Mesendoderm (in vitro differentiated cells): Measurements from ENCODE around the gene LRBA.
"Not testable (repeated sequence)": the region's sequence is repeated elsewhere in the genome, so short reads cannot be mapped to it uniquely, and the experiment has no call there.

Experiments used
- DNase-seq: peaks from one replicate; pipeline ENCODE4 v3.0.0; 2013
- H2AK5ac ChIP-seq: 2 replicates; pipeline ENCODE4 v1.6.1; 2013; ENCODE audit warnings: low read length, inconsistent platforms
- H2BK120ac ChIP-seq: 2 replicates; pipeline ENCODE4 v1.6.1; 2013; ENCODE audit warnings: low read depth, mild to moderate bottlenecking, low read length, moderate library complexity, mixed read lengths
- H2BK15ac ChIP-seq: replicated peaks from 2 replicates; pipeline ENCODE4 v1.6.1; 2013; ENCODE audit warnings: low read depth, mild to moderate bottlenecking, moderate library complexity
- H2BK5ac ChIP-seq: 2 replicates; pipeline ENCODE4 v1.6.1; 2013; ENCODE audit warnings: low read length, inconsistent platforms
- H3K18ac ChIP-seq: 2 replicates; pipeline ENCODE4 v1.6.1; 2013; ENCODE audit warnings: mild to moderate bottlenecking, low read length, mixed read lengths
- H3K23ac ChIP-seq: one replicate; pipeline ENCODE4 v1.6.1; 2013; ENCODE audit warnings: low read length
- H3K27ac ChIP-seq: 2 replicates; pipeline ENCODE4 v1.5.1; 2013; ENCODE audit warnings: low read depth, mild to moderate bottlenecking, inconsistent platforms, low read length, moderate library complexity
- H3K27me3 ChIP-seq: 2 replicates; pipeline ENCODE4 v1.6.1; 2013; ENCODE audit warnings: low read length, control low read depth, mild to moderate bottlenecking, inconsistent platforms; ENCODE audit not compliant: insufficient read depth, poor library complexity
- H3K36me3 ChIP-seq: 2 replicates; pipeline ENCODE4 v1.6.1; 2013; ENCODE audit warnings: low read length, inconsistent platforms; ENCODE audit not compliant: control insufficient read depth, insufficient read depth
- H3K4ac ChIP-seq: one replicate; pipeline ENCODE4 v1.6.1; 2013; ENCODE audit warnings: low read depth, mild to moderate bottlenecking, low read length, moderate library complexity
- H3K4me1 ChIP-seq: 2 replicates; pipeline ENCODE4 v1.6.1; 2013; ENCODE audit warnings: low read depth, low read length, inconsistent platforms; ENCODE audit not compliant: control insufficient read depth
- H3K4me2 ChIP-seq: 2 replicates; pipeline ENCODE4 v1.6.1; 2013; ENCODE audit warnings: low read length
- H3K4me3 ChIP-seq: 2 replicates; pipeline ENCODE4 v1.5.1; 2013; ENCODE audit warnings: mild to moderate bottlenecking, low read length
- H3K56ac ChIP-seq: one replicate; pipeline ENCODE4 v1.6.1; 2013; ENCODE audit warnings: low read length
- H3K79me1 ChIP-seq: 2 replicates; pipeline ENCODE4 v1.6.1; 2013; ENCODE audit warnings: low read length, inconsistent platforms
- H3K79me2 ChIP-seq: 2 replicates; pipeline ENCODE4 v1.6.1; 2013; ENCODE audit warnings: mild to moderate bottlenecking, low read length; ENCODE audit not compliant: control insufficient read depth, insufficient read depth
- H3K9ac ChIP-seq: 2 replicates; pipeline ENCODE4 v1.6.1; 2013; ENCODE audit warnings: low read length, inconsistent platforms
- H4K5ac ChIP-seq: one replicate; pipeline ENCODE4 v1.6.1; 2013; ENCODE audit warnings: low read length
- H4K8ac ChIP-seq: one replicate; pipeline ENCODE4 v1.6.1; 2013; ENCODE audit warnings: low read depth, mild to moderate bottlenecking, control low read depth, low read length, moderate library complexity
- WGBS: extraction: QIAGEN DNeasy Blood & Tissue Kit; methylation state at CpG from one replicate; pipeline ENCODE4 v1.1.7; 2013; ENCODE audit warnings: low lambda C conversion rate, missing lambda C conversion rate; ENCODE audit not compliant: insufficient coverage; ENCODE audit errors: extremely low coverage; 5-methylcytosine and 5-hydroxymethylcytosine counted together

The LRBA gene

GRCh38 chr4:151004222-151004621 is 10.9 kb downstream of the LRBA start:
- peaks cover 39% of the 10 kb centered on the region for H3K79me2 ChIP-seq
- no peak overlapping the region for H3K4me3 ChIP-seq
- H3K4ac ChIP-seq: no peak overlapping the region
- H3K36me3 ChIP-seq: no peaks in the 10 kb centered on the region
- no peak overlapping the region for H2BK120ac ChIP-seq
- H3K79me1 ChIP-seq: peaks cover 15% of the 10 kb centered on the region
- H3K9ac ChIP-seq: no peak overlapping the region
- no peak overlapping the region for H2AK5ac ChIP-seq
- no peak overlapping the region for H4K8ac ChIP-seq
- peaks cover 5% of the 10 kb centered on the region for H3K4me1 ChIP-seq
- no peak overlapping the region for H3K4me2 ChIP-seq
- H4K5ac ChIP-seq: no peak overlapping the region
- no peak overlapping the region for H3K56ac ChIP-seq
- H2BK5ac ChIP-seq: no peak overlapping the region
- H3K18ac ChIP-seq: no peak overlapping the region
- no peak for DNase-seq
- H2BK15ac ChIP-seq: no peak overlapping the region
- no peak overlapping the region for H3K27ac ChIP-seq
- WGBS: no CpG with 5 or more reads among the region's 5 CpGs
- no peak overlapping the region for H3K23ac ChIP-seq
- no peaks in the 10 kb centered on the region for H3K27me3 ChIP-seq

GRCh38 chr4:151000747-151001429 is 14.2 kb downstream of the LRBA start:
- H3K27me3 ChIP-seq: no peaks in the 10 kb centered on the region
- H3K79me1 ChIP-seq: peaks cover 17% of the 10 kb centered on the region

GRCh38 chr4:150999086-150999485 is 16.0 kb downstream of the LRBA start:
- Histone ChIP-seq H2BK15ac (no peak overlapping the region), H3K27me3 (no peaks in the 10 kb centered on the region), H3K79me1 (peaks cover 17% of the 10 kb centered on the region), H3K18ac (no peak overlapping the region), H3K4ac (no peak overlapping the region), H2AK5ac (no peak overlapping the region), H2BK5ac (no peak overlapping the region), H3K27ac (no peak overlapping the region), H3K4me1 (peaks cover 5% of the 10 kb centered on the region), H3K23ac (no peak overlapping the region), H4K8ac (no peak overlapping the region), H3K4me3 (no peak overlapping the region), H2BK120ac (no peak overlapping the region), H3K9ac (no peak overlapping the region), H4K5ac (no peak overlapping the region), H3K4me2 (no peak overlapping the region), H3K79me2 (peaks cover 34% of the 10 kb centered on the region), H3K36me3 (no peaks in the 10 kb centered on the region), H3K56ac (no peak overlapping the region)
- WGBS: no CpG with 5 or more reads among the region's 1 CpG
- no peak for DNase-seq

More at GRCh38 chr4:151000747-151001429, 14.2 kb downstream of the LRBA start:
- DNase-seq: no peak
- Histone ChIP-seq H3K27ac (no peak overlapping the region), H3K79me2 (peaks cover 36% of the 10 kb centered on the region), H2BK5ac (no peak overlapping the region), H3K4ac (no peak overlapping the region), H3K9ac (no peak overlapping the region), H3K56ac (peak overlapping the region; percentile 15), H3K36me3 (no peaks in the 10 kb centered on the region), H3K4me2 (no peak overlapping the region), H4K8ac (no peak overlapping the region), H3K18ac (no peak overlapping the region), H3K4me3 (no peak overlapping the region), H2AK5ac (no peak overlapping the region), H3K23ac (no peak overlapping the region), H2BK15ac (no peak overlapping the region), H3K4me1 (peaks cover 5% of the 10 kb centered on the region), H2BK120ac (no peak overlapping the region), H4K5ac (no peak overlapping the region)
- WGBS: no CpG with 5 or more reads among the region's 7 CpGs

- no peak for DNase-seq
- Histone ChIP-seq H4K8ac (no peak overlapping the region), H3K18ac (no peak overlapping the region)
Measured at GRCh38 chr4:150997141-150997540, 17.9 kb downstream of the LRBA start.

GRCh38 chr4:150994721-150995120 is 20.4 kb downstream of the LRBA start:
- Histone ChIP-seq H3K4me2 (no peak overlapping the region), H3K4me3 (no peak overlapping the region), H3K79me2 (peaks cover 18% of the 10 kb centered on the region), H2BK120ac (no peak overlapping the region), H2AK5ac (no peak overlapping the region), H3K4ac (no peak overlapping the region), H3K56ac (no peak overlapping the region), H3K27ac (no peak overlapping the region), H3K4me1 (no peaks in the 10 kb centered on the region), H2BK5ac (no peak overlapping the region), H3K23ac (no peak overlapping the region), H2BK15ac (no peak overlapping the region), H3K27me3 (no peaks in the 10 kb centered on the region), H4K5ac (no peak overlapping the region), H3K9ac (no peak overlapping the region), H4K8ac (no peak overlapping the region), H3K18ac (no peak overlapping the region), H3K36me3 (no peaks in the 10 kb centered on the region), H3K79me1 (peaks cover 2% of the 10 kb centered on the region)
- DNase-seq: no peak
- no CpG with 5 or more reads among the region's 2 CpGs for WGBS

More at GRCh38 chr4:150997141-150997540, 17.9 kb downstream of the LRBA start:
- H3K27ac ChIP-seq: no peak overlapping the region
- H3K4me3 ChIP-seq: no peak overlapping the region
- H2BK5ac ChIP-seq: no peak overlapping the region
- no peak overlapping the region for H3K9ac ChIP-seq
- H2BK120ac ChIP-seq: no peak overlapping the region
- no peak overlapping the region for H3K4me2 ChIP-seq
- no peak overlapping the region for H2BK15ac ChIP-seq
- H3K79me2 ChIP-seq: peaks cover 32% of the 10 kb centered on the region
- H3K27me3 ChIP-seq: no peaks in the 10 kb centered on the region
- H4K5ac ChIP-seq: no peak overlapping the region
- no peak overlapping the region for H2AK5ac ChIP-seq
- H3K23ac ChIP-seq: no peak overlapping the region
- H3K4me1 ChIP-seq: peaks cover 5% of the 10 kb centered on the region
- no peak overlapping the region for H3K56ac ChIP-seq
- no peaks in the 10 kb centered on the region for H3K36me3 ChIP-seq
- peaks cover 16% of the 10 kb centered on the region for H3K79me1 ChIP-seq
- H3K4ac ChIP-seq: no peak overlapping the region

- not testable (repeated sequence) for H3K36me3 ChIP-seq, H2AK5ac ChIP-seq, H2BK120ac ChIP-seq, H2BK5ac ChIP-seq, H3K18ac ChIP-seq, H4K8ac ChIP-seq, H3K4me2 ChIP-seq, H2BK15ac ChIP-seq, H3K56ac ChIP-seq, H3K9ac ChIP-seq, H3K4ac ChIP-seq, H3K27ac ChIP-seq, H3K23ac ChIP-seq, H3K4me1 ChIP-seq, H4K5ac ChIP-seq, DNase-seq, H3K27me3 ChIP-seq, H3K4me3 ChIP-seq, H3K79me1 ChIP-seq
- peaks cover 18% of the 10 kb centered on the region for H3K79me2 ChIP-seq
- no CpG with 5 or more reads among the region's 3 CpGs for WGBS
Measured at GRCh38 chr4:150993577-150993976, 21.5 kb downstream of the LRBA start.
